ENCODE measurements around the gene NOG. TPM values are rescaled to one million over a fixed set of nuclear protein-coding genes. Genes with fewer than 3 reads are reported as not detected.

NOG gene
- total RNA-seq, 2 donors from 2014 or later, result 1.3 to 6.3 TPM

DNA sequence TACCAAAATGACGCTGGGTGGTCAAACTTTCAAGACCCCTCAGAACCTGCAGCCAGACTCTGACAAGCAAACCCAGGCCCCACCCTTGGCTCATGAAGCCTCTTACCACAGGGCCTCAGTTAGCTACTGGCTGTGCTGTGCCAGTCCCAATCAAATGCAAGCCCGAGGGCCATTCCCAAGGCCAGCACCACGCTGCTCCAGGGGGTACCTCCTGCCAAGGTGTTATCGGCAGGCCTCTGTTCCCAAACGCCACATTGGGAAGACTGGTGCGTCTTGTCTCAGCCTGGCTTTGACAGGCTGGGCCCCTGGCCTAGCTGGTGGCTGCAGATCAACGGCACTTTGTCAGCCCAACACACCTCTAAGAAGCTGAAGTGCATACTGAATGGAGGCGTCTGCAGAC is 35.8 kb upstream of the NOG start:
- Histone ChIP-seq H3K9me3 (no peaks in the 10 kb centered on the region), H3K27me3 (replicated peaks; ENCODE audit: insufficient read depth) (no peaks in the 10 kb centered on the region), H3K4me3 (no peak overlapping the region), H3K4me1 (replicated peaks) (no peaks in the 10 kb centered on the region), H3K36me3 (no peaks in the 10 kb centered on the region), H3K27ac (no peak overlapping the region)
- TF ChIP-seq POLR2A (IDR thresholded peaks at IDR 0.05) (no peak), POLR2AphosphoS5 (IDR thresholded peaks at IDR 0.05) (no peak)
- TF ChIP-seq, protein P1, sequence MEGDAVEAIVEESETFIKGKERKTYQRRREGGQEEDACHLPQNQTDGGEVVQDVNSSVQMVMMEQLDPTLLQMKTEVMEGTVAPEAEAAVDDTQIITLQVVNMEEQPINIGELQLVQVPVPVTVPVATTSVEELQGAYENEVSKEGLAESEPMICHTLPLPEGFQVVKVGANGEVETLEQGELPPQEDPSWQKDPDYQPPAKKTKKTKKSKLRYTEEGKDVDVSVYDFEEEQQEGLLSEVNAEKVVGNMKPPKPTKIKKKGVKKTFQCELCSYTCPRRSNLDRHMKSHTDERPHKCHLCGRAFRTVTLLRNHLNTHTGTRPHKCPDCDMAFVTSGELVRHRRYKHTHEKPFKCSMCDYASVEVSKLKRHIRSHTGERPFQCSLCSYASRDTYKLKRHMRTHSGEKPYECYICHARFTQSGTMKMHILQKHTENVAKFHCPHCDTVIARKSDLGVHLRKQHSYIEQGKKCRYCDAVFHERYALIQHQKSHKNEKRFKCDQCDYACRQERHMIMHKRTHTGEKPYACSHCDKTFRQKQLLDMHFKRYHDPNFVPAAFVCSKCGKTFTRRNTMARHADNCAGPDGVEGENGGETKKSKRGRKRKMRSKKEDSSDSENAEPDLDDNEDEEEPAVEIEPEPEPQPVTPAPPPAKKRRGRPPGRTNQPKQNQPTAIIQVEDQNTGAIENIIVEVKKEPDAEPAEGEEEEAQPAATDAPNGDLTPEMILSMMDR (IDR thresholded peaks at IDR 0.05), result no peak
- intact Hi-C loops (cut with DNase I), result no loop called here
- WGBS, result 74% methylated on average over 8 of the region's 8 CpGs
- DNase-seq (ENCODE audit: low spot score), result no peak

DNA sequence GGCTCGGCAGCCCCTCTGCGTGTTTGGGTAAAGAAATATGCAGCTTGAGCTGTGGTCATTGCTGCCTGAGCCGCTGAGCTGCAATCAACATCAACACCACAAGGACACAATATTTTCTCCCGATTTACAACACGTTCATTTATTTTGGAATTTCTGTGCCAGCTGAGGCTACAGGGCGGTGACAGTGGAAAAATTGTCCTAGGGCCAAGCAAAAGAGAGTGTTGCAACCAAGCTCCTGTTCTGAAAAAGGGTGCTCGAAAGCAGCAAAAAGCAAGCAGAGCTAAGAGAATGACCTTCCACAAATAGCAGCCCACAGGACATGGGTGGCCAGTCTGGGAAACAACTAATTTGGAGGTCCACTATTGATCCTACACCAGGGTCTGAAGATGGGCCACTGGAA is 35.4 kb upstream of the NOG start:
- TF ChIP-seq, protein P1 (IDR thresholded peaks at IDR 0.05), result no peak
- TF ChIP-seq POLR2A (IDR thresholded peaks at IDR 0.05) (no peak), POLR2AphosphoS5 (IDR thresholded peaks at IDR 0.05) (no peak)
- WGBS, result 76% methylated on average over 7 of the region's 7 CpGs

DNA sequence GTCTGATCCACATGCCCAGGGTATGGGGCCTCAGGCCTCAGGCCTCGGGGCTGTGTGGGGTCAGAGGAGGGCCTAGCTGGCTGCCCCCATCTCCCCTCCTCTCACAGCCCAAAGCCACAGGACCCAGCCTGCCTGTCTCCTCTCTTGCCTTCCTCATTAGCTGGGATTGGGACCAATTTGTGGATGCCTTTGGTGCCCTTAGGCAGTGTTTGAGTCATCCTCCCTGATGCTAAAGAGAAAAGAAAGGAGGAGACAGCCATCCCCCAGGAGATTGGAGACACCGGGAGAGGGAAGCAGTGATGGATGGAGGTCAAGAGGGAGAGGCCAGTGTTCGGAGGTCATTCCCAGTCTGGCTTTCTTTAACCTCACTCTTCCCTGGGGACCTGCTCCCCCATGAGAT is 23.3 kb upstream of the NOG start:
- no peaks in the 10 kb centered on the region for H3K27me3 ChIP-seq (replicated peaks; ENCODE audit: insufficient read depth)
- DNase-seq (ENCODE audit: low spot score), result no peak
- TF ChIP-seq, protein P1 (IDR thresholded peaks at IDR 0.05), result no peak
- no peak for TF ChIP-seq POLR2A (IDR thresholded peaks at IDR 0.05)
- no peak for TF ChIP-seq POLR2AphosphoS5 (IDR thresholded peaks at IDR 0.05)
- H3K4me3 ChIP-seq, result no peak overlapping the region
- H3K27ac ChIP-seq, result no peak overlapping the region
- no peaks in the 10 kb centered on the region for H3K4me1 ChIP-seq (replicated peaks)
- intact Hi-C loops (cut with DNase I), result no loop called here
- 69% methylated on average over 3 of the region's 3 CpGs for WGBS
- no peaks in the 10 kb centered on the region for H3K36me3 ChIP-seq
- H3K9me3 ChIP-seq, result no peaks in the 10 kb centered on the region

More for the DNA sequence above, 35.4 kb upstream of the NOG start:
- no peaks in the 10 kb centered on the region for H3K27me3 ChIP-seq (replicated peaks; ENCODE audit: insufficient read depth)
- no peaks in the 10 kb centered on the region for H3K36me3 ChIP-seq
- H3K4me1 ChIP-seq (replicated peaks), result no peaks in the 10 kb centered on the region
- H3K9me3 ChIP-seq, result no peaks in the 10 kb centered on the region
- H3K4me3 ChIP-seq, result no peak overlapping the region
- no peak for DNase-seq (ENCODE audit: low spot score)
- intact Hi-C loops (cut with DNase I), result no loop called here
- H3K27ac ChIP-seq, result no peak overlapping the region

DNA sequence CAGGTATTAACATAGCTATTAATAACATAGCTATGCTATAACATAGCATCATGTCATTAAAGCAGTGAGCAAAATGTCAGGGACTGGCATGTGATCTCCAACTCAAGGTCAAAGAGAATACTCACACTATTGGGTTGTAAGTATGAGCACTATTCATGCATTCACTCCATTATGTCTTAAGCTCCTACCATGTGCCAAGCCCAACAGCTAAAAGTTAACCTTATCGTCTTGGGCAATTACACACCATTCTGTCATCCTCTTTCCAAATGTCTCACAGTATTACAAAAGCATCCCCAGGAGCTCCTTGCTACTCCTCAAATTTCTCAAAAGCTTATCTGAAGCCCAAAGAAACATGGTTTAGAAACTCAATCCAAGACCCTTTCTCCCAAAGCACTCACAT is 22.0 kb upstream of the NOG start:
- TF ChIP-seq POLR2A (IDR thresholded peaks at IDR 0.05) (no peak), POLR2AphosphoS5 (IDR thresholded peaks at IDR 0.05) (no peak)
- TF ChIP-seq, protein P1 (IDR thresholded peaks at IDR 0.05), result no peak
- Histone ChIP-seq H3K36me3 (no peaks in the 10 kb centered on the region), H3K27ac (no peak overlapping the region), H3K27me3 (replicated peaks; ENCODE audit: insufficient read depth) (no peaks in the 10 kb centered on the region), H3K4me1 (replicated peaks) (no peaks in the 10 kb centered on the region), H3K9me3 (no peaks in the 10 kb centered on the region), H3K4me3 (no peak overlapping the region)
- no peak for DNase-seq (ENCODE audit: low spot score)
- 93% methylated on average over 1 of the region's 1 CpG for WGBS
- intact Hi-C loops (cut with DNase I), result no loop called here

DNA sequence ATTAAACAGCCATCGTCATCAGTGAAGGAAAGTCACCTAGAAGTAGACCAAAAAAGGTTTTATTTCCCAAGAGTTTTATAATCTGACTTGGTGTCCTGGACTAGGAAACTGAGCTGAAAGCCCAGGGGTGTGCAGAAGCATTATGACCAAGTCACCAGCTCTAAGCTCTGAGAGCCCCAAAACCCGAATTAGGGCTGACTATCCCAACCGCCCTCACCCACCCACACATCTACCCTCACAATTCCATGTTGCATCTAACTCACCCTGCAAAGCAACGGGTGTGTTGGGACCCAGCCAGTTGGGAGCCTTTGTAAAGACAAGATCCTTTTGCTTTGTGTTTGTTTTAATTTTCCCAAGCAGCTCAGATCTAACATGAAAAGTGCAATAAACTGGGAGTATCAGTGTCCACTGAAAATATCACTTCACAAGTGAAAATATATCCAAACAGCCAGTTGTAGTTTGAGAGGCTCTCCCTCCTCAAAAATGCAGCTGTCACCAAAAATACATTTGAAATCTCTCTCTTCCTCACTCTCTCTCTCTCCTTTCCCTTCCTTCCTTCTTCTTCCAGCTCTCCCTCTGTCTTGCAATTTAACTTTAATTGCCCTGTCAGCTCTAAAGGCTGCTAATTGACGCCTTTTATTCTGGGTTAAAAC is 16.2 kb upstream of the NOG start:
- no peaks in the 10 kb centered on the region for H3K4me1 ChIP-seq (replicated peaks)
- intact Hi-C loops (cut with DNase I), result no loop called here
- no peak overlapping the region for H3K4me3 ChIP-seq
- H3K36me3 ChIP-seq, result no peaks in the 10 kb centered on the region
- DNase-seq (ENCODE audit: low spot score), result no peak
- H3K27me3 ChIP-seq (replicated peaks; ENCODE audit: insufficient read depth), result no peaks in the 10 kb centered on the region
- WGBS, result 28% methylated on average over 5 of the region's 5 CpGs
- no peak overlapping the region for H3K27ac ChIP-seq
- TF ChIP-seq, protein P1 (IDR thresholded peaks at IDR 0.05), result no peak
- no peak for TF ChIP-seq POLR2AphosphoS5 (IDR thresholded peaks at IDR 0.05)
- TF ChIP-seq POLR2A (IDR thresholded peaks at IDR 0.05), result no peak
- no peaks in the 10 kb centered on the region for H3K9me3 ChIP-seq

Measured in prostate gland (tissue), 2 donors.